Thyroid gland (tissue), 4 donors: ENCODE results near the gene KATNAL1. TPM values are rescaled to one million over a fixed set of nuclear protein-coding genes. Genes with fewer than 3 reads are reported as not detected.

Experiments used
- DNase-seq, 2 donors: peaks; one replicate each; pipeline ENCODE4 v3.0.0-alpha.2; 2019
- H3K27ac ChIP-seq, 3 donors: fragments of 200-600 bp; sonication (generic); 1 replicate in 2 of 3; 2 replicates in 1 of 3; pipeline ENCODE4 v1.5.1; 2016 to 2019; ENCODE audit warnings: mild to moderate bottlenecking in 1 of 3, moderate library complexity in 1 of 3
- H3K27me3 ChIP-seq: fragments of 200-600 bp; sonication (generic); one replicate; pipeline ENCODE4 v1.5.1; 2019
- H3K36me3 ChIP-seq, 2 donors: fragments of 200-600 bp; sonication (generic); one replicate each; pipeline ENCODE4 v1.5.1; 2016 to 2019
- H3K4me1 ChIP-seq, 2 donors: fragments of 200-600 bp; sonication (generic); one replicate each; pipeline ENCODE4 v1.5.1; 2017 to 2019
- H3K4me3 ChIP-seq, 3 donors: fragments of 200-600 bp; sonication (generic); replicated peaks in 1 of 3; 1 replicate in 2 of 3; 2 replicates in 1 of 3; pipeline ENCODE4 v1.5.1; 2016; ENCODE audit warnings: mild to moderate bottlenecking in 1 of 3
- H3K9me3 ChIP-seq: fragments of 200-600 bp; sonication (generic); one replicate; pipeline ENCODE4 v1.5.1; 2017
- POLR2A ChIP-seq, 2 donors: fragments of 450-650 bp; IDR thresholded peaks; one replicate each; pipeline ENCODE4 v1.6.1; 2017; ENCODE audit warnings: antibody characterized with exemption in 2 of 2, mild to moderate bottlenecking in 2 of 2, moderate library complexity in 1 of 2
- WGBS, 2 donors: methylation state at CpG; one replicate each; pipeline ENCODE4 v1.1.5; 2017; 5-methylcytosine and 5-hydroxymethylcytosine counted together
- intact Hi-C: fragments of 100-400 bp; cut with DNase I; formaldehyde crosslinking; loops from one replicate; pipeline ENCODE4 v1.15.1; 2023
- small RNA-seq: library from RNA; depleted of rRNA; stranded (forward); fragments of <200 nt; gene quantifications from one replicate; pipeline ENCODE3, GENCODE V24; 2016
- total RNA-seq, 4 donors: library from RNA; depleted of rRNA; stranded (reverse); fragments of >200 nt; gene quantifications; one replicate each; pipeline ENCODE4 v1.2.3, GENCODE V29; 2016
- TF ChIP-seq, protein P1 (sequence below), 6 experiments: fragments of 200-600 bp in 3 of 6; fragments of 450-650 bp in 3 of 6; sonication (generic) in 3 of 6; IDR thresholded peaks; one replicate each; pipeline ENCODE4 v1.5.1; 2016 to 2019; ENCODE audit warnings: antibody characterized with exemption in 6 of 6, mild to moderate bottlenecking in 2 of 6, inconsistent platforms in 1 of 6, moderate library complexity in 1 of 6

KATNAL1 gene
- total RNA-seq, 4 donors from 2014 or later = 8.0 to 25.7 (median 9.5) TPM

- intact Hi-C loops = no loop called here
- Histone ChIP-seq H3K36me3 (no peaks in the 10 kb centered on the region), H3K4me1 (peaks cover 0 to 7% of the 10 kb centered on the region in 2 donors), H3K4me3 (no peak overlapping the region), H3K27ac (no peak overlapping the region), H3K27me3 (no peaks in the 10 kb centered on the region), H3K9me3 (no peaks in the 10 kb centered on the region)
- peak; percentile 26 to 35 for DNase-seq
- TF ChIP-seq, protein P1, sequence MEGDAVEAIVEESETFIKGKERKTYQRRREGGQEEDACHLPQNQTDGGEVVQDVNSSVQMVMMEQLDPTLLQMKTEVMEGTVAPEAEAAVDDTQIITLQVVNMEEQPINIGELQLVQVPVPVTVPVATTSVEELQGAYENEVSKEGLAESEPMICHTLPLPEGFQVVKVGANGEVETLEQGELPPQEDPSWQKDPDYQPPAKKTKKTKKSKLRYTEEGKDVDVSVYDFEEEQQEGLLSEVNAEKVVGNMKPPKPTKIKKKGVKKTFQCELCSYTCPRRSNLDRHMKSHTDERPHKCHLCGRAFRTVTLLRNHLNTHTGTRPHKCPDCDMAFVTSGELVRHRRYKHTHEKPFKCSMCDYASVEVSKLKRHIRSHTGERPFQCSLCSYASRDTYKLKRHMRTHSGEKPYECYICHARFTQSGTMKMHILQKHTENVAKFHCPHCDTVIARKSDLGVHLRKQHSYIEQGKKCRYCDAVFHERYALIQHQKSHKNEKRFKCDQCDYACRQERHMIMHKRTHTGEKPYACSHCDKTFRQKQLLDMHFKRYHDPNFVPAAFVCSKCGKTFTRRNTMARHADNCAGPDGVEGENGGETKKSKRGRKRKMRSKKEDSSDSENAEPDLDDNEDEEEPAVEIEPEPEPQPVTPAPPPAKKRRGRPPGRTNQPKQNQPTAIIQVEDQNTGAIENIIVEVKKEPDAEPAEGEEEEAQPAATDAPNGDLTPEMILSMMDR (IDR thresholded peaks at IDR 0.05) = no peak
- no peak for TF ChIP-seq POLR2A (IDR thresholded peaks at IDR 0.05)
- 25 to 32% methylated on average over 24 to 27 of the region's 35 CpGs for WGBS, 2 donors
These were observed 153.6 kb downstream of the KATNAL1 start for GRCh38 chr13:30153545-30154426.

Small RNA genes lying within 50 kb of the gene (small RNA-seq; reads per million reads assigned to genes)
- gene RNU6-64P = not detected

Other genes starting within 250 kb of the KATNAL1 start
- not detected for gene UBE2L5, start 114.9 kb upstream of the KATNAL1 start, total RNA-seq
- gene HMGB1, start 158.4 kb upstream of the KATNAL1 start, total RNA-seq = 100 to 1,000 TPM; 255 to 467 (median 327) TPM